GM19395 (cell line): ENCODE results near the gene CTU2.

Experiments used
- ATAC-seq: cut with Tn5 transposase; IDR thresholded peaks from one replicate; pipeline ENCODE4 v1.9.1; 2021; ENCODE audit warnings: mild to moderate bottlenecking, moderate library complexity; ENCODE audit not compliant: unreplicated experiment

CTU2 gene

DNA sequence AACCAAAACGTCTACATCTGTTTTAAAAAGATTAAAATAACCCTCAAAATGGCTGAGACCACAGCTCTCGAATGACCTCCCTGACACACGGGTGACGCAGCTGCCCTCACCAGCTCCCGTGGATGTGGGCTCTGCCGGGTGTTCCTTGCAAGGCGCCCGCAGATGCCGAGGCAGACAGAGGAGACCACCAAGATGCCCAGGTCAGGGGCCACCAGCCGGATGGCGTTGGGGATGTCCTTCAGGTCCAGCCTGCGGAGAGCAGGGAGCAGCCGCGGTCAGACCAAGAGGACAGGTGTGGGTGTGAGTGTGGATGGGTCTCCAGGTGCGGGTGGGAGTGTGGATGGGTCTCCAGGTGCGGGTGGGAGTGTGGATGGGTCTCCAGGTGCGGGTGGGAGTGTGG, 35.1 kb downstream of the CTU2 start:
- no peak for ATAC-seq

DNA sequence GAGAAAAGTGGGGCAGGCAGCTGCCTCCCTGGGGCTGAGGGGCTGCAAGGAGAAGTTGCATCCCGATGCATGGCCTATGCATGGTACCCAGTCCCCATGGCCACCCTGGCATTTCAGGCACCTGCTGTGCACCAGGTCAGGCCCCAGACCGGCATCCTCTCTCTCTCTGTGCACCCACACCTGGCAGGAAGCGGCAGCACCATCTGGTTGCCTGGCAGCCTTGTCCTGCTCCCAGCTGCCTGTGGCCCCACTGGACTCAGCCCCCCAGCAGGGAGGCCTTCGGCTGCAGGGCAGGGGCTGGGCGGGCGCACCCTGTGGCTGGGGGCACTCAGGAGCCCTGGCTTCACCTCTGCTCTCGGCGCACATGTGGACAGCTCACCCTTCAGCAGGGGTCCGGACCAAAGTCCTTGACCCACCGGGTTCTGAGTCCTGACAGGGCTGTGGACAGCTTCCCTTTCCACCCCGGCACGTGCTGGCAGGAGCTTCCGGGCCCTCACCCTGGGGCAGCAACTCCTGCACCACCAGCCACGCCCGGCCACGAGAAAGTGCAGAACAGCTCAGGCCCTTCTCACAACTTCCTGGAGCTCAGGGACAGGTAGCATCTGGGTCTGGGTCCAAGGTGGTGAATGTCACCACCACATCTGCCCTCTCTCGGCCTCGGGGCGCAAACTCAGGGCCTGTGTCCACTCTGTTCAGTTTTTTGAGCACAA, 36.7 kb downstream of the CTU2 start:
- ATAC-seq: no peak

DNA sequence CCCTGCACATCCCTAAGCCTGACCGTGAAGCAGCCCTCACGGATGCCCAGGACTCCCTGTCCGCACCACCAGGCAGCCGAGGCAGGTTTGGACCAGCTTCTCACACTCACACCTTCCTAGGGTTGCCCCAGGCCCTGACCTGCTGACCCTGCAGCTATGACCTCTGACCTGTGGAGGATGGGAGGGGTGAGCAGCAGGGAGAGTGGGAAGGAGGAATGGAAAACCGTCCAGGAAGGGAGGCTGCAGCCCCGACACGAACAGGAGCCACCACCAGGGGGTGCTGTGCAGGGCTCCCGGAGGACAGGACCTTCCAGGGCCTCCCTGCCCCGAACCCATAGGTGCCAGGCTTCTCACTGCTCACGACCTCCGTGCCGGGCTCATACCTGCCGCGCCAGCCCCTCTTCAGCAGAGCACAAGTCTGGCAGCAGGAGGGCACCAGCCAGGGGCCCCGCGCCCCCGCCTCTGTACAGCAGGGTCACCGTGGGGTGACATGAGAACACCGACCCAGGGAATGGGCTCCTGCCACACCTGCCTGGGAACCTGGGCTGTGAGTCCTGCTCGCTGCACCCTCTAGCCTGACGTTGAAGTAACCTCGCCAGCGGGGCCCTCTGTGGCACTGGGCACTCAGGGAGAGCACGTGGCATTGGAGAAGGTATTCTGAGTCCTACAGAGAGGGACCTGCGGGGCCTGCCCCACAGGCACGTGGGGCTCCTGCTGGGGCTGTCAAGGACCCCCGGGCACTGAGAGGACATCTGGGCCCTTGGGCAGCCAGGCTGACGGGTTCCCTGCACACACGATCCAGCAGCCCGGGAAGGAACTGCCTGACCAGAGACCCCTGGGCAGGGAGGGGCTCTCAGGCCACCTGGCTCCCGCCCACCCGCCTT, 37.6 kb downstream of the CTU2 start:
- ATAC-seq: no peak

DNA sequence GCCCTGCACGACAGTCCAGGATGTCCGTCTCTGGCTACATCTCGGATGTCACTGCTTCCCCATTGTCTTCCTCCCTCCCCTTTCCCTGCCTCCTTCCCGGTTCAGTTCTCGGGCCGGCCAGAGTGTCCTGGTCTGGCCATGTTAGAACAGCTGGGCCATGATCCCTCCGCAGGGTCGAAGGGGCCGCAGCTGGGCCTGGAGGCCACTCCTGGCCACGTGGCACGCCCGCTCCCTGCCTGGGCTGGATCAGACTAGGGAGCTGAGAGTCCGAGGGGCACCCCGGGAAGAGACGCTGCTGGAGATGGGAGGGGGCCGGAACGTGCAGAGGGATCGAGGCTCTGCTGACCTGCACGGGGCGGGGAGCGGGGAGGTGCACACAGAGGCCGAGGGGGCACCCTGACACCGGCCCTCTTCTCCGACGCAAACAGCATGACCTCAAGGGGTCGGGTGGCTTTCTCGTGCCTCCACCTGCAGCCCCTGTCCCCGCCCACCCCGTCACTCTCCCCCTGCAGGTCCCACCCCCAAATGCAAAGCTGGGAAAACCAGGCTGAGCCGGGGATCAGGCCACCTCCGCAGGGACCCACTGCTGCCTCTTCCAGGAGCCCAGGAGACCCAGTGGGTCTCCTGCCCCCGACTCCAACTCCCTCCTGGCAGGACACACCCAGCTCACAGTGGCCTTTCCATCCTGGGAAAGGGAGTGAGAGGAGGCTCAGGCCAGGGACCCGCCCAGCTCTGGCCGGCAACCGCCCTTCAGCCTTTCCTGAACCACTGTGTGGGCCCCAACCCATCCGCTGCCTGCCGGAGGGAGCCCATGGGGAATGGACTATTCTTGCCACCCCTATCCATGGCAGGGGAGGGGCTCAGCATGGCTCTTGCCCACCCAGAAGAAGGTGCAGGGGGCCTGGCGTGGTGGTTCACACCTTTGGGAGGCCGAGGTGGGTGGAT, 38.5 kb downstream of the CTU2 start:
- ATAC-seq: no peak

DNA sequence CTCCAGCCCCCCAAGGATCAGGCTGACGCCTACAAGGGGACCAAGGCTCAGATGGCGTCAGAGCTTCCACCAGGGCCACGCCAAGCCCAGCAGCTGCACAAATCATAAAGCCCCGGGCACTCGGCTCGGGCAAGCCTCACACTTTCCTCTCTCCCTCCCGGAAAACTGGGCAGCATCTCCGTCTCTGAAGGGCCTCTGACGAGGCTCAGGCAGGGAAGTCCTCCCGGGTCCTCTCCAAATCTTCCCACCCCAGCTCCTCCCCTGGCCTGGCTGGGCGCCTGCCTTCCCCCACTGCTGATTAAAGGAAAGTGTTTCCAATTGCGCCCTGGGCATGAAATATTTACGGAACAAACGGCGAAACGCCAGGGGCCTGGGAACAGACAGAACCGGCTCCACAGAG, 40.2 kb downstream of the CTU2 start:
- ATAC-seq: no peak

DNA sequence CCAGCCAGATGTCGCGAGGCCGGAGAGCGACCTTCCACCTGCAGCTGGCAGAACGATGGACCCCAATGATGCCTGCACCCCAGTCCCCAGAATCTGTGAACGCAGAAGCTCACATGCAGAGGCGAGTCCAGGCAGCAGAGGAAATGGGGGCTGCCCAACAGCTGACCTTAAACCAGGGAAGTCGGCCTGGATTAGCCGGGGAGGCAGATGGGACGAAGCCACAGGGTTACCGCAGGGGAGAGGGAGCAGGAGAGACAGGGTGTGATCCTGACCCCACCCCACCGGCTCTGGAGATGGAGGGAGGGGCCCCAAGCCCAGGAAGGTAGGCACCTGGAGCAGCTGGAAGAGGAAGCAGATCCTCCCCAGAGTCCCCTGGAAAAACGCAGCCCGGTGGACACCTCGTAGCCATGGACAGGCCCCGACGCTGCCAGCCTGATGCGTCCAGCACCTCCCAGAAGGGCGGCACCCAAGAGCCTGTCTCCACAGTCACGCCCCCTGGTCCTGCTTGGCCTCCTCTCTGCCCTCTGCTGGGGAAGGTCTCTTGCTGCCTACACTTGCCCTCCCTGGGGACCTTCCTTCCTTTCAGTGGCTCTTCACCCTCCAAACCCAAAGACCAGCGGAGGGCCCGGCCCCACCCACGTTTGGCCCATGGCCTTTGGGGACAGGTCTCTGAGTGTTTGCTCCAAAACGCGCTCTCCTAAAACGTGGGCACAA, 41.4 kb downstream of the CTU2 start:
- ATAC-seq: no peak

DNA sequence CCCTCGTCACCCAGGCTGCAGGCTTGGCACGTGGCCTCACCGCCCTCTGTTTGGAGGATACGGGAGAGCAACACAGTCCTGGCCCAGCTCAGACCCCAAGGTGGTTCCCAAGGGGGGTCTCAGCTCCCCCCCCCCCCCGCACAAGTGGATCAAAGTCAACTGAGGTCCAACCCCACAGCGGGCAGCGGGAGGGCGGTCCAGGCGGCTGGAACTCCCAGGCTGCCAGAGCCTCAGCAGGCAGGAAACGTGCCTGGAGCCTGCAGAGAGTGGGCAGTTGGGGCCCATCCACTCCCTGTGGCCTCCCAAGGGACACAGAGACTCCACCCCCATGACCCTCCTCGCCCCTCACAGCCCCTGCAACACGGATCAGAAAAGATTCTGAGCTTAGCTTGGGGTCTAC, 42.1 kb downstream of the CTU2 start:
- no peak for ATAC-seq

DNA sequence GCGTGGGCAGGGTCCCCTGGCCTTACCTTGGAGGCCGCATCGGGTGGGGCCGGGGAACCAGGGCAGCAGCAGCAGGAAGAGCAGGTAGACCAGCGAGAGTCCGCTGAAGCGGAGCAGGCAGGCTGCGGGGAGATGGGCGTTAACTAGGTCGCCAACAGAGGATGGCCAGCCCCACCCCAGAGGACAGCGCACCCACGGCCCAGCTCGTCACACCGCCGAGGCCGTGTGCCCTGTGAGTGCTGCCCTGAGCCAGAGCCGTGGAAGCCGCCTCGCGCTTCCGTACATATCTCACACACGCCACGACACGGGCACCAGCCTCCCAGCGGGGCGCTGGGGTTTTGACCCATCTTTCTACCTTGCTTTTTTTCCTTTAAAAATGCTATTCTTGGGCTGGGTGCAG, 43.1 kb downstream of the CTU2 start:
- ATAC-seq: no peak

DNA sequence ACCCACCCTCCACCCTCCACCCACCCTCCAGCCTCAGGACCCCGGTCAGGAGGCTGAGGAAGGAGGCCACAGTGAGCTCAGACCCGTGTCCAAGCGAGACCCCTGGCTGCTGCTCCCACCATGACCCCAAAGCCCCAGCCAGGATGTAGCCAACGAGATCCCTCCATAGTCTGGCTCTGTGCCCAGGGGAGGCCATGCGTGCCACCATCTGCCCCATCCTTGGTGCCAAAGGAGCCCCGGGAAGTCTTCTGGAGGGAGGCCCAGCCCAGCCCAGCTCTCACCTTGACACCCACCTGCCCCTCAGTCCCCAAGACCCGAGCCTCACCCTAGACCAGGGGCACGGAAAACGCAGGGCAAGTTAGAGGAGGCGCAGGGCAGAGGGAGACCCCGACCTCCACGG, 44.6 kb downstream of the CTU2 start:
- ATAC-seq: no peak

DNA sequence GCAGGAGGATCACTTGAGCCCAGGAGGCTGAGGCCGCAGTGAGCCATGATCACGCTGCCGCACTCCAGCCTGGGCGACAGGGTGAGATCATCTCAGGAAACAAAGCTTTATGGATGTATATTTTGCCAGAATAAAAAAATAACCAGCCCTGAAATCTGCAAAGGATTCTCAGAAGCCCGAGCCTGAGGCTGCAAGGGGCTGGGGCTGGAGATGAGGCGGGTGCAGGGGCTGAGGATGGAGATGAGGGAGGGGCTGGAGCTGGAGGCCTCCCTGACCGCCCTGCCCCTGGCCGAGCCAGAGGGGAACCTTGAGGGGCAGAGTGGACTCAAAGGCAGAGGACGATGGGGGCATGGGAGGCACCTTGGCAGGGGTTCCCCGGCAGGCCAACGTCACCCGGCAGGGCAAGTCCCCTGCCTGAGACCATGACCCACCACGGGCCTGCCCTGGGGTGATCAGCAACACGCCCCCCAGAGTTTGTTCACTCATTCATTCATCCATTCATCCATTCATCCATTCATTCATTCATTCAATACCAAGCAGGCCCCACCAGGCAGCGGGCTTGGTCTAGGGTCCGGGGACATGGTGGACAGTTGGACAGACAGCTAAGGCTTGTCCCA, 46.2 kb downstream of the CTU2 start:
- no peak for ATAC-seq

DNA sequence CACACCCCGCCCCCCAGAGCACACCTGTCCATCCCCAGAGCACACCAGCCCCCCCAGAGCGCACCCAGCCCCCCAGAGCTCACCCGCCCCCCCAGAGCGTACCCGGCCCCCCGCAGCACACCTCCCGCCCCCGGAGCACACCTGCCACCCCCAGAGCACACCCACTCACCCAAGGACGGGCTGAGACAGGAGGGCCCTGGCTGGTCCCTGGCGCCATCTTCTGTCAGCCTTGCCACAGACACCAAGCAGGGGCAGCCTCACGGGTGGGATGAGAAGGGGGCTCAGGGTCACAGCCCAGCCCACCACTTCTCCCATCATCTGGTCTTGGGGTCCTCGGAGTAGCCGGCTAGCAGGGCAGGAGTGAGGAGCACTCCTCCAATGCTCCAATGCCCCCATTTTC, 46.9 kb downstream of the CTU2 start:
- ATAC-seq: no peak

DNA sequence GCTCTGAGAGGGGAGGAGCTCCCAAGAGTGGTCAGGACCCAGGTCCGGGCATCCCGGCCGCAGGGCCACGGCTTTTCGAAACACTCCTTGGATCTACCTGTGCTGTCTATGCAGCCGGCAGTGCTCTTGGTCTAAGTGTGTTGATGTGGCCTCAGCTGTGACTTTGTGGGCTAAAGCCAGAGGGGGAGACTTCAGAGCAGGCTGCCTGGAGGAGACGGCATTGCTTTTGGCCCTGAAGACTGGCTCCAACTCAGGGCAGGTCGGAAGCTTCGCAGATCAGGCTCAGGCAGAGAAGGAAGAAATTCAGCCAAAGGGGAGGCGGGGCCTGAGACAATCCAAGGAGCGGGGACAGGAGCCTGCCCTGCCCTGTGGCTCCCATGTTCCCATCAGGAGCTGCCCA, 47.3 kb downstream of the CTU2 start:
- ATAC-seq: no peak

DNA sequence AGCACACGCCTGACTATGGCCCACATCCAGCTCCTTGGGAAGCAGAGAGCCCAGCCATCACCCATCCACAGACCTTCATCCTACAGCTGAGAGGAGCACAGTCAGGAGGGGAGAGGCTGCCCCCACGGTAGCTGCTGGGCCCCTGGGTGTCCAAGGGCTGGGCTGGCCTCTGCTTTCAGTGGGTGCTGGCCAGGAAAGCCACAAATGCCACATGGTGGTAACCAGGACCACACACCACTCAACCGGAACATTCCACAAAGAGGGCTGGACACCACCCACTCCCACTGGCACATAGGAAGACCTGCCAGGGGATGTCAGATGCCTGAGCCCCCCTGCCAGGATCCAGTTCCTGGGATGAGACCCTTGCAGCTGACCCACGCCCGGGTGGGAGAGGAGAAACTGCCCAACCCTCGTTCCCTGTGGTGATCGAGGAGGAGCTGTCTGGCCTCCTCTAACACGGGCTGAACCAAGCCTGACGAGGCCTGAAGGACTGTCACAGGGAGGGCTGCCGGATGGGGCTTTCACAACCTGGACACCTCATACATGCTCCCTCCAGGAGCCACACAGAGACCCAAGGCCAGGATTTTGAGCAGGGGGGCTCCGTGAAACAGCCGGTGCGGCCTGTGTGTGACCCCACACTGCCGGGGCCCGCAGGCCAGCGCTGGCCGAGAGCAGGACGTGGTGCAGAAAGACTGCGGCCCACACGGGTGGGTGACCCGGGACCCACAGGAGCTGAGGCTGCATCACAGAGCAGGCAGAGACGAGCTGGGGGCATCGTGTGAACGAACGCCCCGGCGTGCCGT, 48.0 kb downstream of the CTU2 start:
- no peak for ATAC-seq

DNA sequence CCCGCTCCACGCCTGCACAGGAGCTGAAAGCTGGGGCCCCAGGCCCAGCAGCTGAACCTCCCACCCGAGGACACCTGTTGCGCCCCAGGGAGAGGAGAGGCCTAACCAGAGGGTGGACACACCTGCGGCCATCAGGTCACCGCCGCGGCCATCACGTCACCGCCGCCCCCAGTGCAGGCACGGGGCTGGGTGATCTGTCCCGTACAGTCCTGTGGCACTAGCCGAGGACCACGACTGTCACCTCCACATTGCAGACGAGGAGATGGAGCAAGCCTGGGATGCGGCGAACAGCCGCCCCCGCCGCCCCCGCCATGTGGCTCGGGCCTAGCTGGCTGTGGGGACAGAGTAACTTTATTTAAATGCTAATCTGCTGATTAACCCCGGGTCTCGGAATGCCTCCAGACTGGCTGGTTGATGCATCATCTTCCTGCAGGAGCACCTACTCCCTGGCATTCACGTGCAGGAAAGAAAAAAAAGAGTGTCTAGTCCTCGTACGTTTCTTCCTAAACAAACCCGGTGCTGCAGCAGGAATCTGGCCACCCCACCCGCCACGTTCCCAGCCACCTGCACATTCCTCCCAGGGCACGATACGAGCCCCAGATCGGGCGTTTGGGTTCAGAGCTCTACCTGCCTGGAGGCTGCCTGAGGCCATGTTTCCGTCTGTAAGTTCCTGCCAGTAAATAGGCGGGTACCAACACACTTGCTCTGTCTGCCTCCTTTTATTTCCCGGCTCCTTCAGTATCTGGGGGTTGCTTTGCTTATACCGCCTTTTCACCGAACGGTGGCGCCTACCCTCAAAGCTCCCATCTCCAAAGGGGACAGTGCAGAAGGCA, 48.8 kb downstream of the CTU2 start:
- no peak for ATAC-seq

DNA sequence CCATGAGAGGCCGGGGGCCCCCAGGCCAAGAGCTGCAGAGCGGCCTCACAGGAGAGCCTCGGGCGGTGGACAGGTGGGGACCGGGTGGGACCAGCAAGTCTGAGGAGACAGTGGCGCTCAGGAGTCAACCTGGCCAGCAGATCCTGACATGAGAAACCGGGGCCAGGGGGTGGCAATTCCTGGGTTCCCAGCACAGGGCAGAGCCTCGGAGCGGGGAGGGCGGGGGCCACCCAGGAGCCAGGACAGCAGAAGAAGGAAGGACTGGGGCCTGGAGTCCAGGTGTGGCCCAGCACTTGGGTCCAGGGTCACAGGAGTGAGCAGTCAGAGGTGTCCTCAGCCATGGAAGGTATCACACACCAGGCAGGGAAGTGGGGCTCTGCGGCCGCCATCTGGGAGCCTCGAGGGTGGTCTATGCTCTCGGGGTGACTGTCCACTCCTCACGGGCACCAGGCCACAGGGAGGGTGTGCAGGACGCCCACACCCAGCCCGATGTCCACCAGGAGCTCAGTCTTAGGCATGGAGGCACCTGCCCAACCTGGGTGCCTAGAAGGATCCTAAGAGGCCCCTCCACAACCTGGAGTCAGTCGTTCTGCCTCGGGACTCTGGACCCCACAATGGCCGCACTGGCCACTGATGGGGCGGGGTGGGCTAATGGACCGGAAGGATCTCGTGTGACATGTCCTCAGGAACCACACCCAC, 49.6 kb downstream of the CTU2 start:
- ATAC-seq: no peak

DNA sequence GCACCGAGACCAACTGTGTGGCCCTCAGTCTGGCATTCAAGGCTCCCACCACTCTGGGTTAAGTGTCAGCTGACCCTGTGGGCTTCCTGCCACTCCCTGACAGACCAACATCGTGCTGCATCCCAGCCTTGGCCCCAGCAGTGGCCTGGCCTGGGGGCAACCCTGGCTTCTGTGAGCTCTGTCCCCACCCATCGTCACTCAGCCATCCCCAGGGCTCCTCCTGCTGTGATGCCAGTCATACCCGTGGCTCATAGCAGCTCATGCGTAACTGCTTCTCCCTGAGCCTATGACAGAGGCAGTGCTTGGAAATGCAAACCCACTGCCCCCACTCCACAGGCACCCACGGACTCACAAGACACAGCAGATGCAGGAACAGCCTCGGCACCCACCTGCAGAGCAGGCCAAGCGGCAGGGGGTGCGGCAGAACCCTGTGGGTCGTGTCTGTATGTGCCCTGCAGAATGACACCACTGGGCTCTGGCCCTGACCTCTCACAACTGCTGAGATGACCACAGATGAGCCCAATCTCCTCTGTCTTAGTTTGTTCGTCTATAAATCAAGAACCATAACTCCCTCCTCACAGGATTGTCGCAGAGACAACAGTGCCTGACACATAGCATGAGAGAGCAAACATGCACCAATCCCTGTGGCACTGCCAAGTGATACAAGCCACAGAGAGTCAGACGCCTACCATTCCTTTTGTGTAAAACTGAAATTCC, 52.1 kb downstream of the CTU2 start:
- ATAC-seq: no peak

DNA sequence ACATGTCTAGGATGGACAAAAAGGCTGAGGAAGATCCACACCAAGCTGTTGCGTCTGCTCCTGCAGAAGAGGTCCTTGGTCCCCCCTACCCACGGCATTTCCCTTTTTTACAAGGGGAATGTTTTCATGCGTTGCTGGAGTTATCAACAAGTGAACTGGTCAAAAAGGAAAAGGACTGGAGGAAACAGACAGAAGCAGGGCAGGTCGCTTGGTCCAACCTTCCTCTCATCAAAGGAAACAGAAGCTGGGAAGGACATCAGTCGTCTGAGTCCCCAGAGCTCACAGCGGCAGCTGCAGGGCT, 52.6 kb downstream of the CTU2 start:
- no peak for ATAC-seq
